SU-DHL-6 (cell line): Measurements from ENCODE around the gene SKOR2.

Source experiments
- H2AFZ ChIP-seq: fragments of 200-600 bp; sonication (generic); 2 replicates; pipeline ENCODE4 v1.6.1; 2014; ENCODE audit warnings: low read depth, mild to moderate bottlenecking, moderate library complexity, mixed read lengths, antibody characterized with exemption, low read length; ENCODE audit not compliant: severe bottlenecking
- H3F3A ChIP-seq: fragments of 200-600 bp; shearing (Covaris generic); 2 replicates; pipeline ENCODE4 v1.6.0; 2016; ENCODE audit warnings: antibody characterized with exemption, mild to moderate bottlenecking; ENCODE audit not compliant: insufficient read depth
- H3K27ac ChIP-seq: fragments of 200-600 bp; sonication (generic); 2 replicates; pipeline ENCODE4 v1.5.1; 2016; ENCODE audit warnings: low read depth, mild to moderate bottlenecking, low read length, moderate library complexity, mixed read lengths
- H3K27me3 ChIP-seq: fragments of 200-600 bp; sonication (generic), shearing (Covaris generic); 2 replicates; pipeline ENCODE4 v1.6.0; 2014; ENCODE audit warnings: mild to moderate bottlenecking, low read length
- H3K36me3 ChIP-seq: fragments of 200-600 bp; sonication (generic); 2 replicates; pipeline ENCODE4 v1.6.1; 2014; ENCODE audit warnings: mild to moderate bottlenecking, low read length, mixed read lengths
- H3K4me2 ChIP-seq: fragments of 300-600, 200-600 bp; shearing (Covaris generic), sonication (generic); 2 replicates; pipeline ENCODE4 v1.6.0; 2014; ENCODE audit warnings: low read length, low read depth, mild to moderate bottlenecking; ENCODE audit not compliant: poor library complexity, severe bottlenecking
- H3K4me3 ChIP-seq: fragments of 200-600 bp; sonication (generic); 2 replicates; pipeline ENCODE4 v1.5.1; 2014; ENCODE audit warnings: antibody characterized with exemption, low read length, mild to moderate bottlenecking, mixed read lengths; ENCODE audit not compliant: insufficient read depth, poor library complexity, severe bottlenecking
- H3K79me2 ChIP-seq: fragments of 200-600 bp; sonication (generic); 2 replicates; pipeline ENCODE4 v1.6.1; 2014; ENCODE audit warnings: mild to moderate bottlenecking, low read length, moderate library complexity; ENCODE audit not compliant: insufficient read depth
- H3K9ac ChIP-seq: fragments of 200-600 bp; sonication (generic); 2 replicates; pipeline ENCODE4 v1.7.0; 2014; ENCODE audit warnings: mild to moderate bottlenecking, low read length
- H3K9me2 ChIP-seq: fragments of 200-600 bp; sonication (generic); replicated peaks from 2 replicates; pipeline ENCODE4 v1.6.1; 2014; ENCODE audit warnings: low read length; ENCODE audit not compliant: insufficient read depth
- H3K9me3 ChIP-seq: fragments of 200-600 bp; sonication (generic); 2 replicates; pipeline ENCODE4 v1.6.1; 2014; ENCODE audit warnings: low read length, mixed read lengths; ENCODE audit not compliant: insufficient read depth
- H4K20me1 ChIP-seq: fragments of 200-600 bp; sonication (generic); 2 replicates; pipeline ENCODE4 v1.6.1; 2014; ENCODE audit warnings: low read depth, mild to moderate bottlenecking, antibody characterized with exemption, low read length, moderate library complexity, mixed read lengths
- EZH2phosphoT487 ChIP-seq: fragments of 200-600 bp; sonication (generic), shearing (Covaris generic); conservative IDR thresholded peaks from 2 replicates; pipeline ENCODE4 v1.6.1; 2018; ENCODE audit warnings: mild to moderate bottlenecking, antibody characterized with exemption, low read length, moderate library complexity, mixed read lengths
- TF ChIP-seq, protein P1 (sequence below): fragments of 200-600 bp; sonication (generic); IDR thresholded peaks from one replicate; pipeline ENCODE4 v1.5.1; 2017; ENCODE audit warnings: antibody characterized with exemption, mild to moderate bottlenecking, low read length, moderate library complexity; ENCODE audit not compliant: insufficient read depth, poor library complexity, severe bottlenecking

SKOR2 gene

DNA sequence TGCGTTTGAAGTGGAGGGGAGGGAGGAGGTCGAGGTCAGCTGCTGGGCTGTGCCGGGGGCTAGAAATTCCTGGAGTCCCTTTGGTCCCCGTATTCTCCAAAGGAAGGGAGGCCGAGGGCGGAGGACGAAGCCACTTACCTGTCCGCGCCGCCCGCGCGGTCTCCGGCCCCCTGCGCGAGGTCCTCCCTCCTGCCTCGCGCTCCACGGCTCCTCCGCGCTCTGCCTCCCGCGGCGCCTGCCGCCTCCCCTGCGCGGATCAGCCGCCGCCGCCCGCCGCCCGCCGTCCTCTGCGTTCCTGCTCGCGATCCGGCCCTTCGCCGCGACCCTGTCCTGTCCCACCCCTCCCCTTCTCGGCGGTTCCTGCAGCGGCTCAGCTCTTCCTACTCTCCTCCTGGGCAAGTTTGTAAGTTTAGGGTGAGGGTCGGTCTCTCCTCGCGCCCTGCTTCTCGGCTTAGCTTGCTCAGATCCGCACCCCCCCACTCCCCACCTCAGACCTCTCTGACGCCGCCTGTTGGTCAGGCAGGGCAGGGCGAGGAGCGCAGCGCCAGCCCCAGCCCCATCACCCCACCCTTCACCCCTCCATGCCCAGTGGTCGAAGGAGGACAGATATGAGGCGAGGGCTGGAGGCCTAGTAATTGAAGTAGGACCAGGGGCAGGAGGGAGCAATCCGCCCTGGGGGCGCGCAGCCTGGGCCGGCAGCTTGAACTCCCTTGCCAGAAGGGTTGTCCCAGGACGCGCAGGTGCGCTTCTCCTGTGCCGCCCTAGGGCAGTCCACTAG is 9.7 kb upstream of the SKOR2 start:
- no peak overlapping the region for H3K9ac ChIP-seq
- no peaks in the 10 kb centered on the region for H3K9me3 ChIP-seq
- H4K20me1 ChIP-seq, result no peaks in the 10 kb centered on the region
- no peaks in the 10 kb centered on the region for H3F3A ChIP-seq
- H2AFZ ChIP-seq, result no peak overlapping the region
- H3K79me2 ChIP-seq, result no peaks in the 10 kb centered on the region
- H3K4me3 ChIP-seq, result no peak overlapping the region
- H3K27me3 ChIP-seq, result no peaks in the 10 kb centered on the region
- no peaks in the 10 kb centered on the region for H3K9me2 ChIP-seq
- H3K4me2 ChIP-seq, result no peak overlapping the region
- H3K27ac ChIP-seq, result no peak overlapping the region
- no peaks in the 10 kb centered on the region for H3K36me3 ChIP-seq
- TF ChIP-seq, protein P1, sequence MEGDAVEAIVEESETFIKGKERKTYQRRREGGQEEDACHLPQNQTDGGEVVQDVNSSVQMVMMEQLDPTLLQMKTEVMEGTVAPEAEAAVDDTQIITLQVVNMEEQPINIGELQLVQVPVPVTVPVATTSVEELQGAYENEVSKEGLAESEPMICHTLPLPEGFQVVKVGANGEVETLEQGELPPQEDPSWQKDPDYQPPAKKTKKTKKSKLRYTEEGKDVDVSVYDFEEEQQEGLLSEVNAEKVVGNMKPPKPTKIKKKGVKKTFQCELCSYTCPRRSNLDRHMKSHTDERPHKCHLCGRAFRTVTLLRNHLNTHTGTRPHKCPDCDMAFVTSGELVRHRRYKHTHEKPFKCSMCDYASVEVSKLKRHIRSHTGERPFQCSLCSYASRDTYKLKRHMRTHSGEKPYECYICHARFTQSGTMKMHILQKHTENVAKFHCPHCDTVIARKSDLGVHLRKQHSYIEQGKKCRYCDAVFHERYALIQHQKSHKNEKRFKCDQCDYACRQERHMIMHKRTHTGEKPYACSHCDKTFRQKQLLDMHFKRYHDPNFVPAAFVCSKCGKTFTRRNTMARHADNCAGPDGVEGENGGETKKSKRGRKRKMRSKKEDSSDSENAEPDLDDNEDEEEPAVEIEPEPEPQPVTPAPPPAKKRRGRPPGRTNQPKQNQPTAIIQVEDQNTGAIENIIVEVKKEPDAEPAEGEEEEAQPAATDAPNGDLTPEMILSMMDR, result no peak
- no peak for TF ChIP-seq EZH2phosphoT487

DNA sequence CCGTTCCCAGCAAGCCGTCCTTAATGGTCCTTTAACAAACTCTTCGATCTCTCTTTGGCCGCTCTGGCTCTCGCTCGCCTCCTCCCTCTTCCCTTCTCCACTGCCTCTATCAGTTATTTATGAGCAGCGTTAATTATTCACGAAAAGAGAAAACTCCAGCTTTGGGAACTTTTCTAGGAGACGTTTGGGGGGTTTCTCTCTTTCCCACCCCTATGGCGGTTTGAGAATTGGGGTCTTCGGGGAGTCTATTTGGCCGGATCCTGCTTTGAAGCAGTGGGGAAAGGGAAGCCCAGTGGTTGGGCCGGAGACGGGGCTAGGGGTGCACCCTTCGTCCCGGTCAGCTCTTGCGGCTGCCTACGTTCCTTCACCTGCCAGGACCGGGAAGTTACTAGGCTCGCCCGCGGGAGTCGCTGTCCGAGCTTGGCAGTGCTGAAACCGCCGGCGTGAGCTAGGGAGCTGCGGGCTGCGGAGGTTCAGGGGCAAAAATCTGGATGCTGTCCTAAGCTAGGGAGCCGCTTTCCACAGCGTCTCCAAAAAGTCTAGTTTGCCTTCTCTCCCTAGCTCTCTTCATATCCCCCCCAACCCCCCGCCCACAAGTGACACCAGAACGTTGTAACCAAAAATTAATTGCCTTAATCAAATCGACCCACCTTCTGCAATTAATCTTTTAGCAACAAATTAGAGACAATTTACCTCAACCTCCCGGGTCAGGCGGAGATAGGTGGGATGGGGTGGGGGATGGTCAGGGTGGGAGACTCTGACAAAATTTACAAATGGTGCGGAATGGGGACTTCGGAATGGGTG is 8.9 kb upstream of the SKOR2 start:
- H4K20me1 ChIP-seq, result no peaks in the 10 kb centered on the region
- no peak for TF ChIP-seq EZH2phosphoT487
- TF ChIP-seq, protein P1, result no peak
- no peaks in the 10 kb centered on the region for H3K36me3 ChIP-seq
- no peaks in the 10 kb centered on the region for H3K9me3 ChIP-seq
- no peak overlapping the region for H3K4me2 ChIP-seq
- H3K79me2 ChIP-seq, result no peaks in the 10 kb centered on the region
- H3K9me2 ChIP-seq, result no peaks in the 10 kb centered on the region
- H3K27ac ChIP-seq, result no peak overlapping the region
- no peaks in the 10 kb centered on the region for H3F3A ChIP-seq
- H2AFZ ChIP-seq, result no peak overlapping the region
- H3K4me3 ChIP-seq, result no peak overlapping the region
- no peak overlapping the region for H3K9ac ChIP-seq
- no peaks in the 10 kb centered on the region for H3K27me3 ChIP-seq

GRCh38 chr18:47254341-47254939 is 3.0 kb upstream of the SKOR2 start:
- Histone ChIP-seq H3K9me3 (no peaks in the 10 kb centered on the region), H3K27ac (no peak overlapping the region), H3K36me3 (no peaks in the 10 kb centered on the region), H3F3A (no peaks in the 10 kb centered on the region), H3K27me3 (no peaks in the 10 kb centered on the region), H3K4me2 (no peak overlapping the region), H3K79me2 (no peaks in the 10 kb centered on the region), H4K20me1 (no peaks in the 10 kb centered on the region), H2AFZ (no peak overlapping the region), H3K9me2 (no peaks in the 10 kb centered on the region), H3K9ac (no peak overlapping the region), H3K4me3 (no peak overlapping the region)
- no peak for TF ChIP-seq EZH2phosphoT487
- TF ChIP-seq, protein P1, result no peak
